ENCODE measurements around the gene SCO1. TPM values are rescaled to one million over a fixed set of nuclear protein-coding genes. Genes with fewer than 3 reads are reported as not detected.

SCO1 gene
- total RNA-seq, 1 donor from 2014 or later, result 32.4 TPM

GRCh38 chr17:10653987-10654386 lies 43.3 kb downstream of the SCO1 start:
- Histone ChIP-seq H3K4me1 (peaks cover 4% of the 10 kb centered on the region), H3K36me3 (no peaks in the 10 kb centered on the region), H3K4me3 (no peak overlapping the region), H3K27ac (no peak overlapping the region), H2AFZ (replicated peaks) (no peak overlapping the region), H3K9ac (no peak overlapping the region), H3K27me3 (no peaks in the 10 kb centered on the region), H4K20me1 (ENCODE audit: low read depth) (no peaks in the 10 kb centered on the region), H3K4me2 (no peak overlapping the region), H3K9me3 (ENCODE audit: low read depth) (no peaks in the 10 kb centered on the region), H3F3A (ENCODE audit: low read depth) (no peaks in the 10 kb centered on the region), H3K79me2 (ENCODE audit: low read depth) (no peaks in the 10 kb centered on the region)
- Mint-ChIP-seq H3K36me3 (no peaks in the 10 kb centered on the region), H3K4me1 (no peaks in the 10 kb centered on the region), H3K27me3 (ENCODE audit: insufficient read depth, low read depth) (no peaks in the 10 kb centered on the region), H3K27ac (peak overlapping the region; percentile 62), H3K4me3 (no peak overlapping the region), H3K9me3 (no peaks in the 10 kb centered on the region)
- no peak for TF ChIP-seq EZH2 (IDR thresholded peaks at IDR 0.05)
- DNase-seq (ENCODE audit: low spot score), result no peak

GRCh38 chr17:10652984-10653659 lies 44.2 kb downstream of the SCO1 start:
- Histone ChIP-seq H3K4me1 (peaks cover 4% of the 10 kb centered on the region), H3K36me3 (no peaks in the 10 kb centered on the region), H3K9me3 (ENCODE audit: low read depth) (no peaks in the 10 kb centered on the region), H3F3A (ENCODE audit: low read depth) (no peaks in the 10 kb centered on the region), H3K27me3 (no peaks in the 10 kb centered on the region), H4K20me1 (ENCODE audit: low read depth) (no peaks in the 10 kb centered on the region), H3K79me2 (ENCODE audit: low read depth) (no peaks in the 10 kb centered on the region), H3K27ac (no peak overlapping the region), H3K4me3 (no peak overlapping the region), H2AFZ (replicated peaks) (no peak overlapping the region), H3K4me2 (no peak overlapping the region), H3K9ac (no peak overlapping the region)
- Mint-ChIP-seq H3K9me3 (no peaks in the 10 kb centered on the region), H3K27me3 (ENCODE audit: insufficient read depth, low read depth) (no peaks in the 10 kb centered on the region), H3K36me3 (no peaks in the 10 kb centered on the region), H3K27ac (no peak overlapping the region), H3K4me1 (no peaks in the 10 kb centered on the region), H3K4me3 (no peak overlapping the region)
- TF ChIP-seq, protein P1, sequence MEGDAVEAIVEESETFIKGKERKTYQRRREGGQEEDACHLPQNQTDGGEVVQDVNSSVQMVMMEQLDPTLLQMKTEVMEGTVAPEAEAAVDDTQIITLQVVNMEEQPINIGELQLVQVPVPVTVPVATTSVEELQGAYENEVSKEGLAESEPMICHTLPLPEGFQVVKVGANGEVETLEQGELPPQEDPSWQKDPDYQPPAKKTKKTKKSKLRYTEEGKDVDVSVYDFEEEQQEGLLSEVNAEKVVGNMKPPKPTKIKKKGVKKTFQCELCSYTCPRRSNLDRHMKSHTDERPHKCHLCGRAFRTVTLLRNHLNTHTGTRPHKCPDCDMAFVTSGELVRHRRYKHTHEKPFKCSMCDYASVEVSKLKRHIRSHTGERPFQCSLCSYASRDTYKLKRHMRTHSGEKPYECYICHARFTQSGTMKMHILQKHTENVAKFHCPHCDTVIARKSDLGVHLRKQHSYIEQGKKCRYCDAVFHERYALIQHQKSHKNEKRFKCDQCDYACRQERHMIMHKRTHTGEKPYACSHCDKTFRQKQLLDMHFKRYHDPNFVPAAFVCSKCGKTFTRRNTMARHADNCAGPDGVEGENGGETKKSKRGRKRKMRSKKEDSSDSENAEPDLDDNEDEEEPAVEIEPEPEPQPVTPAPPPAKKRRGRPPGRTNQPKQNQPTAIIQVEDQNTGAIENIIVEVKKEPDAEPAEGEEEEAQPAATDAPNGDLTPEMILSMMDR (IDR thresholded peaks at IDR 0.05), result no peak
- no peak for TF ChIP-seq EZH2phosphoT487 (IDR thresholded peaks at IDR 0.05)
- no peak for DNase-seq (ENCODE audit: low spot score)

DNA sequence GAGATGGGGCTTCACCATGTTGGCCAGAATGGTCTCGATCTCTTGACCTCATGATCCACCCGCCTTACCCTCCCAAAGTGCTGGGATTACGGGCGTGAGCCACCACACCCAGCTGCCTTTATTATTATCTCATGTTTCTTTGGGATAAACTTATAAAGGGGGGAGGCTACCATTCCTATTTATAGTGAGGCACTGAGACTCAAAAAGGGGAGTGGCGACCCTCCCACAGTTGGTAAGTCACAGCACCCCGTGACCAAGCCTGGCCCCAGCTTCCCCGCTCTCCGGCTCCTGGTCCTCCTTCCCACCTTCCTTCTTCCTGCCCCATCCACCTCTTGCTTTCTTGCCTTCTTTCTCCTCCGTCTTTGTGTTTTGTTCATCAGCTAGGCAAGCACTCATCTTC lies 45.4 kb downstream of the SCO1 start:
- TF ChIP-seq, protein P1 (IDR thresholded peaks at IDR 0.05), result no peak
- TF ChIP-seq EZH2phosphoT487 (IDR thresholded peaks at IDR 0.05) (no peak), EZH2 (IDR thresholded peaks at IDR 0.05) (no peak)
- H3K9me3 Mint-ChIP-seq, result no peaks in the 10 kb centered on the region
- Histone ChIP-seq H3K9me3 (ENCODE audit: low read depth) (no peaks in the 10 kb centered on the region), H2AFZ (replicated peaks) (no peak overlapping the region), H3K4me3 (no peak overlapping the region), H3F3A (ENCODE audit: low read depth) (no peaks in the 10 kb centered on the region), H3K4me2 (no peak overlapping the region), H3K27ac (no peak overlapping the region), H4K20me1 (ENCODE audit: low read depth) (no peaks in the 10 kb centered on the region), H3K79me2 (ENCODE audit: low read depth) (no peaks in the 10 kb centered on the region), H3K4me1 (no peaks in the 10 kb centered on the region), H3K27me3 (no peaks in the 10 kb centered on the region), H3K36me3 (no peaks in the 10 kb centered on the region), H3K9ac (no peak overlapping the region)
- no peak overlapping the region for H3K4me3 Mint-ChIP-seq
- H3K27ac Mint-ChIP-seq, result no peak overlapping the region
- no peaks in the 10 kb centered on the region for H3K27me3 Mint-ChIP-seq (ENCODE audit: insufficient read depth, low read depth)
- H3K36me3 Mint-ChIP-seq, result no peaks in the 10 kb centered on the region
- H3K4me1 Mint-ChIP-seq, result no peaks in the 10 kb centered on the region
- no peak for DNase-seq (ENCODE audit: low spot score)

DNA sequence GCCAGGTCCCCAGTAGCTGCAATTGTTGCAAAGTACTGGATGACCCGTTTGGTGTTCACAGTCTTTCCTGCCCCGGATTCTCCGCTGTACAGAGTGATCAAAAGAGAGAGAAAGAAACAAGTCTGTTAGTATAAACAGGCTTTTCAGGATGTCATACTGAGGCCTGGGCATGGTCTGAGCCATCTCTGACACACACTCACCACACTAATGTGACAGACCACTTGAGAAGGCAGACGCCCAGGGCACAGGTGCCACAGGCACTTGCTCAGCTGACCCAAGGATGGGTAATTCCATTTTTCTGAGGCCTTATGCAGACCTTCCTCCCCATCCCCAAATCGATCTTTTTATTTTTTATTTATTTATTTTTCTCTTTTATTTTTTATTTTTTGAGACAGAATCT lies 47.7 kb downstream of the SCO1 start:
- Mint-ChIP-seq H3K4me1 (no peaks in the 10 kb centered on the region), H3K9me3 (no peaks in the 10 kb centered on the region), H3K4me3 (no peak overlapping the region), H3K27me3 (ENCODE audit: insufficient read depth, low read depth) (no peaks in the 10 kb centered on the region), H3K36me3 (peaks cover 2% of the 10 kb centered on the region), H3K27ac (no peak overlapping the region)
- Histone ChIP-seq H3K4me1 (no peaks in the 10 kb centered on the region), H3K27ac (no peak overlapping the region), H4K20me1 (ENCODE audit: low read depth) (no peaks in the 10 kb centered on the region), H3K27me3 (no peaks in the 10 kb centered on the region), H3K4me3 (no peak overlapping the region), H3K4me2 (no peak overlapping the region), H3K9ac (no peak overlapping the region), H3K36me3 (no peaks in the 10 kb centered on the region), H3K79me2 (ENCODE audit: low read depth) (no peaks in the 10 kb centered on the region), H3K9me3 (ENCODE audit: low read depth) (no peaks in the 10 kb centered on the region), H3F3A (ENCODE audit: low read depth) (no peaks in the 10 kb centered on the region), H2AFZ (replicated peaks) (no peak overlapping the region)
- TF ChIP-seq, protein P1 (IDR thresholded peaks at IDR 0.05), result no peak
- TF ChIP-seq EZH2 (IDR thresholded peaks at IDR 0.05) (no peak), EZH2phosphoT487 (IDR thresholded peaks at IDR 0.05) (no peak)
- no peak for DNase-seq (ENCODE audit: low spot score)
